Natural killer cell (primary cell): ENCODE data around the gene MED20. TPM values are rescaled to one million over a fixed set of nuclear protein-coding genes. Genes with fewer than 3 reads are reported as not detected.

ENCODE experiments used
- ATAC-seq, 3 donors: fragments of 150-1000 bp in 2 of 3; fragments of 200-7000 bp in 1 of 3; cut with Tn5 transposase; 1 replicate in 1 of 3; 2 replicates in 2 of 3; pipeline ENCODE4 v1.10.0; 2021; ENCODE audit warnings: mild to moderate bottlenecking in 2 of 3, moderate library complexity in 2 of 3
- DNase-seq, 2 donors: peaks; one replicate each; pipeline versions ENCODE4 v3.0.0 to v3.0.0-alpha.2; 2013 to 2021; ENCODE audit warnings: mixed read lengths in 1 of 2
- H3K27ac ChIP-seq: one replicate; pipeline ENCODE4 v1.5.1; 2013; ENCODE audit warnings: mild to moderate bottlenecking, low read length
- H3K27me3 ChIP-seq: one replicate; pipeline ENCODE4 v1.6.1; 2013; ENCODE audit warnings: low read length; ENCODE audit not compliant: control insufficient read depth, insufficient read depth
- H3K36me3 ChIP-seq: one replicate; pipeline ENCODE4 v1.6.1; 2013; ENCODE audit warnings: low read length; ENCODE audit not compliant: control insufficient read depth, insufficient read depth
- H3K4me1 ChIP-seq: one replicate; pipeline ENCODE4 v1.6.1; 2013; ENCODE audit warnings: low read length; ENCODE audit not compliant: control insufficient read depth, insufficient read depth
- H3K4me3 ChIP-seq: one replicate; pipeline ENCODE4 v1.5.1; 2013; ENCODE audit warnings: low read length
- H3K9me3 ChIP-seq: one replicate; pipeline ENCODE4 v1.6.1; 2013; ENCODE audit warnings: low read length; ENCODE audit not compliant: control insufficient read depth, insufficient read depth
- H3K27ac Mint-ChIP-seq, 2 donors: one replicate each; pipeline ENCODE4 v1.8.0; 2022; ENCODE audit warnings: mild to moderate bottlenecking in 2 of 2, mixed read lengths in 2 of 2, moderate library complexity in 1 of 2
- H3K27me3 Mint-ChIP-seq, 2 donors: one replicate each; pipeline ENCODE4 v1.8.0; 2022; ENCODE audit warnings: low read depth in 2 of 2, mixed read lengths in 2 of 2
- H3K36me3 Mint-ChIP-seq: one replicate; pipeline ENCODE4 v1.8.0; 2022; ENCODE audit warnings: mixed read lengths
- H3K4me1 Mint-ChIP-seq, 2 donors: one replicate each; pipeline ENCODE4 v1.8.0; 2022; ENCODE audit warnings: mixed read lengths in 2 of 2
- H3K4me3 Mint-ChIP-seq: one replicate; pipeline ENCODE4 v1.8.0; 2022; ENCODE audit warnings: mild to moderate bottlenecking, moderate library complexity, mixed read lengths
- H3K9me3 Mint-ChIP-seq, 2 donors: one replicate each; pipeline ENCODE4 v1.8.0; 2022; ENCODE audit warnings: mixed read lengths in 2 of 2
- WGBS: methylation state at CpG from one replicate; pipeline ENCODE4 v1.1.7; 2013; ENCODE audit warnings: missing lambda C conversion rate; ENCODE audit not compliant: insufficient coverage; 5-methylcytosine and 5-hydroxymethylcytosine counted together
- intact Hi-C: fragments of 100-400 bp; cut with micrococcal nuclease; formaldehyde crosslinking; loops from one replicate; pipeline ENCODE4 v1.14.2; 2022
- total RNA-seq, 4 donors: library from RNA; stranded (reverse); fragments of 120-200 nt in 1 of 4; gene quantifications; one replicate each; pipeline versions ENCODE4 v1.2.3 to v1.2.4, GENCODE V29; 2013 to 2022
- TF ChIP-seq, protein P1 (sequence below): fragments of 200-600 bp; IDR thresholded peaks from one replicate; pipeline ENCODE4 v1.8.0; 2022; ENCODE audit warnings: antibody characterized with exemption

MED20 gene
- total RNA-seq, 3 donors from 2014 or later (not counting 1 experiment from before 2014, with no cell fraction given), result 6.4 to 15.2 (median 15.0) TPM

DNA sequence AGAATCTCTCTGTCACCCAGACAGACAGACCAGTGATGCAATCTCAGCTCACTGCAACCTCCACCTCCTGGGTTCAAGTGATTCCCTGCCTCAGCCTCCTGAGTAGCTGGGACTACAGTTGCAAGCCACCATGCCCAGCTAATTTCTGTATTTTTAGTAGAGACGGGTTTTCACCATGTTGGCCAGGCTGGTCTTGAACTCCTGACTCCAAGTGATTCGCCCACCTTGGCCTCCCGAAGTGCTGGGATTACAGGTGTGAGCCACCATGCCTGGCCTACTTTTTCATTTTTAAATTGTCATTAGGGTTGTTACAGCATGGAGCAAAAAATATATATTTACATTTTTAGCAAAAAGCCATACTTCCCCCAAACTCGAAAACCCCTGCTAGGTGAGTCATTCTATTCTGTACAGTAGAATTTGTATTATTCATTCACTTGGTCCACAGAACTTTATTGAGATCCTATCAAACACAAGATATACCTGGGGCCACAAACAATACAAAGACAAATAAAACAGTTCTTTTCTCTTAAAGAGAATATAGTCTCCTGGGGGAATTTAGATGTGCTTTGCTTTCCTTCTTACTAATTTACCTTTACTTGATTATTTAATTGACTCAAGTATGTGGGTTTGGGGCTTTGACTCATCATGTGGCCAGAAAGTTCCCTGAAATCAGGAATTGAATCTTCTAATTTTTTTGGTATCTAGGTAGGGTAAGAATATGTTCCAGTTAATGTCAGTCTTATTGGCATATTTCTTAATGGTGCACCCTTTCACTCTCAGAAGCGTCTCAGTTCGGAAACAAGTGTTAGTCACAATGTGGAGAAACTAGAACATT lies 37.3 kb upstream of the MED20 start:
- intact Hi-C loops, result no loop called here
- H3K4me1 Mint-ChIP-seq, result peaks cover 61 to 69% of the 10 kb centered on the region in 2 donors
- WGBS, result 97% methylated on average over 5 of the region's 6 CpGs

DNA sequence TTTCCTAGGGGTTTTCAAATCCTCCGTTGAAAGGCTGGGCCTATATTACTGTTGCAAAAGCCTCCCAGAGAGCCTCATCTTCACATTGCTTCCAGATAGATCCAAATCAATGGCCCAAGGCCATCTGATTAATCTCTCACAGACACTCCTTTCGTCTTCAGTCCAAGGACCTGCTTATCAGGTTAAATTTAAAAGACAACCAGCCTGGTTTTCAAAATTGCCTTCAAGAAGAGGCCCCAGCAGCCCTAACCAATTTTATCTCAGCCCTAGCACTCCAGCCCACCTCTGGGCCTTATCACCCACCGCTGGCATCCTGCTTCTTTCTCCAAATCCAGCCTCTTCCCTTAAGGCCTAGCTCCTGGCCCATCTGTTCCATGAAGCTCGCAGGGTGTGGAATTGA lies 36.2 kb upstream of the MED20 start:
- DNase-seq (no peak), ATAC-seq (no peak)
- H3K9me3 ChIP-seq, result no peaks in the 10 kb centered on the region
- H3K4me3 ChIP-seq, result no peak overlapping the region
- TF ChIP-seq, protein P1, sequence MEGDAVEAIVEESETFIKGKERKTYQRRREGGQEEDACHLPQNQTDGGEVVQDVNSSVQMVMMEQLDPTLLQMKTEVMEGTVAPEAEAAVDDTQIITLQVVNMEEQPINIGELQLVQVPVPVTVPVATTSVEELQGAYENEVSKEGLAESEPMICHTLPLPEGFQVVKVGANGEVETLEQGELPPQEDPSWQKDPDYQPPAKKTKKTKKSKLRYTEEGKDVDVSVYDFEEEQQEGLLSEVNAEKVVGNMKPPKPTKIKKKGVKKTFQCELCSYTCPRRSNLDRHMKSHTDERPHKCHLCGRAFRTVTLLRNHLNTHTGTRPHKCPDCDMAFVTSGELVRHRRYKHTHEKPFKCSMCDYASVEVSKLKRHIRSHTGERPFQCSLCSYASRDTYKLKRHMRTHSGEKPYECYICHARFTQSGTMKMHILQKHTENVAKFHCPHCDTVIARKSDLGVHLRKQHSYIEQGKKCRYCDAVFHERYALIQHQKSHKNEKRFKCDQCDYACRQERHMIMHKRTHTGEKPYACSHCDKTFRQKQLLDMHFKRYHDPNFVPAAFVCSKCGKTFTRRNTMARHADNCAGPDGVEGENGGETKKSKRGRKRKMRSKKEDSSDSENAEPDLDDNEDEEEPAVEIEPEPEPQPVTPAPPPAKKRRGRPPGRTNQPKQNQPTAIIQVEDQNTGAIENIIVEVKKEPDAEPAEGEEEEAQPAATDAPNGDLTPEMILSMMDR, result no peak
- Mint-ChIP-seq H3K9me3 (no peaks in the 10 kb centered on the region), H3K4me3 (no peak overlapping the region), H3K4me1 (peaks cover 60 to 74% of the 10 kb centered on the region in 2 donors), H3K36me3 (no peaks in the 10 kb centered on the region), H3K27ac (peak overlapping the region; percentile 75 to 78), H3K27me3 (no peaks in the 10 kb centered on the region)
- peaks cover 12% of the 10 kb centered on the region for H3K36me3 ChIP-seq
- intact Hi-C loops, result no loop called here
- H3K27me3 ChIP-seq, result no peaks in the 10 kb centered on the region
- no peak overlapping the region for H3K27ac ChIP-seq
- H3K4me1 ChIP-seq, result peaks cover 44% of the 10 kb centered on the region
- WGBS, result 80% methylated on average over 3 of the region's 4 CpGs

More for the DNA sequence above, 37.3 kb upstream of the MED20 start:
- Histone ChIP-seq H3K27ac (peak overlapping the region; percentile 11), H3K9me3 (no peaks in the 10 kb centered on the region), H3K4me3 (no peak overlapping the region), H3K4me1 (peaks cover 50% of the 10 kb centered on the region), H3K36me3 (peaks cover 6% of the 10 kb centered on the region), H3K27me3 (no peaks in the 10 kb centered on the region)
- Mint-ChIP-seq H3K9me3 (no peaks in the 10 kb centered on the region), H3K27me3 (no peaks in the 10 kb centered on the region), H3K27ac (peak overlapping the region; percentile 75 to 78), H3K36me3 (no peaks in the 10 kb centered on the region), H3K4me3 (peak overlapping the region; percentile 43)
- ATAC-seq (no peak), DNase-seq (no peak)
- TF ChIP-seq, protein P1, result no peak

DNA sequence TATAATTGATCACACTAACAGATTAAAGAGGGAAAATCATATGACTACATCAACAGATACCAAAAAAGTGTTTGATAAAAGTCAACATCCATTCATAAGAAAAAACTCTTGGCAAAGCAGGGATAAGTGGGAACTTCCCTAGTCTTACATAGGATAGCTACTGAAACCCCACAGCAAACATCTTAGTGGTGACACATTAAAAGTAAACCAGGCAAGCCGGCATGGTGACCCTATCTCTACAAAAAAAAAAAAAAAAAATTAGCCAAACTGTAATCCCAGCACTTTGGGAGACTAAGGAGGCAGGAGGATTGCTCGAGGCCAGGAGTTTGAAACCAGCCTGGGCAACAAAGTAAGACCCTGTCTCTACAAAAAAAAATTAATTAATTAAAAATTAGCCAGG lies 34.5 kb upstream of the MED20 start:
- 100% methylated on average over 1 of the region's 2 CpGs for whole genome bisulfite sequencing
- no peaks in the 10 kb centered on the region for H3K9me3 ChIP-seq
- H3K9me3 Mint-ChIP-seq, result no peaks in the 10 kb centered on the region
- H3K27ac Mint-ChIP-seq, result peak overlapping the region; percentile 50 to 71
- DNase-seq, result no peak
- no peak for ATAC-seq
- peaks cover 50 to 68% of the 10 kb centered on the region in 2 donors for H3K4me1 Mint-ChIP-seq
- no peaks in the 10 kb centered on the region for H3K27me3 Mint-ChIP-seq
- H3K4me3 ChIP-seq, result no peak overlapping the region
- peaks cover 14% of the 10 kb centered on the region for H3K36me3 ChIP-seq
- H3K27ac ChIP-seq, result no peak overlapping the region
- peaks cover 31% of the 10 kb centered on the region for H3K4me1 ChIP-seq
- no peak overlapping the region for H3K4me3 Mint-ChIP-seq
- intact Hi-C loops, result no loop called here
- TF ChIP-seq, protein P1, result no peak
- no peaks in the 10 kb centered on the region for H3K36me3 Mint-ChIP-seq
- H3K27me3 ChIP-seq, result no peaks in the 10 kb centered on the region
